ENCODE measurements around the gene C9orf43. TPM values are rescaled to one million over a fixed set of nuclear protein-coding genes. Genes with fewer than 3 reads are reported as not detected.

Gene C9orf43
- total RNA-seq, 6 experiments from 2014 or later: 0.40 to 1.0 (median 0.50) TPM

- WGBS (ENCODE audit: insufficient coverage, low coverage, low lambda C conversion rate, missing lambda C conversion rate): 48% methylated on average over 2 of the region's 7 CpGs
- TF ChIP-seq CTCF (IDR thresholded peaks at IDR 0.05): no peak
- no peak for TF ChIP-seq POLR2A (IDR thresholded peaks at IDR 0.05)
- Histone ChIP-seq H3K4me3 (no peak overlapping the region), H3K27me3 (no peaks in the 10 kb centered on the region), H3K9me3 (no peaks in the 10 kb centered on the region), H3K36me3 (no peaks in the 10 kb centered on the region), H3K4me1 (peaks cover 0 to 11% (median 0%) of the 10 kb centered on the region in 4 donors), H3K27ac (no peak overlapping the region)
- no peak for ATAC-seq
- DNase-seq: peak in 1 of 3 donors; percentile 33
- intact Hi-C loops (cut with DNase I): no loop called here
Observed at GRCh38 chr9:113479174-113479621, 68.7 kb downstream of the C9orf43 start.

Other genes with a start within 250 kb of the C9orf43 start
- gene FKBP15, start 189.5 kb upstream of the C9orf43 start, total RNA-seq: 10 to 100 TPM; 11.1 to 17.2 (median 12.8) TPM
- gene SLC31A1, start 189.2 kb upstream of the C9orf43 start, total RNA-seq: 10 to 100 TPM; 48.0 to 92.6 (median 71.5) TPM
- 10 to 100 TPM; 16.0 to 21.7 (median 18.5) TPM for gene CDC26, start 135.2 kb upstream of the C9orf43 start, total RNA-seq
- gene PRPF4, start 135.1 kb upstream of the C9orf43 start, total RNA-seq: 10 to 100 TPM in 3 of 6 experiments, 1 to 10 TPM in 3; 6.9 to 13.0 (median 10.1) TPM
- gene RNF183, start 107.4 kb upstream of the C9orf43 start, total RNA-seq: under 1 TPM in 1 of 6 experiments, not detected in 5; 0.27 TPM
- gene WDR31, start 70.5 kb upstream of the C9orf43 start, total RNA-seq: 1 to 10 TPM in 5 of 6 experiments, under 1 TPM in 1; 0.81 to 3.5 (median 1.7) TPM
- 1 to 10 TPM in 2 of 6 experiments, under 1 TPM in 4; 0.24 to 1.4 (median 0.78) TPM for gene BSPRY, start 61.2 kb upstream of the C9orf43 start, total RNA-seq
- 10 to 100 TPM; 36.5 to 70.5 (median 67.1) TPM for gene HDHD3, start 33.8 kb upstream of the C9orf43 start, total RNA-seq
- 100 to 1,000 TPM in 2 of 6 experiments, 10 to 100 TPM in 4; 35.3 to 140 (median 73.6) TPM for gene ALAD, start 9.5 kb upstream of the C9orf43 start, total RNA-seq
- 10 to 100 TPM; 13.8 to 24.5 (median 16.6) TPM for gene POLE3, start 72 bp upstream of the C9orf43 start, total RNA-seq
- 10 to 100 TPM; 19.0 to 60.3 (median 31.0) TPM for gene RGS3, start 53.0 kb downstream of the C9orf43 start, total RNA-seq